Measurements from ENCODE around the gene NR6A1. TPM values are rescaled to one million over a fixed set of nuclear protein-coding genes. Genes with fewer than 3 reads are reported as not detected.

The NR6A1 gene
- total RNA-seq, 1 donor from 2014 or later, result 4.0 TPM

DNA sequence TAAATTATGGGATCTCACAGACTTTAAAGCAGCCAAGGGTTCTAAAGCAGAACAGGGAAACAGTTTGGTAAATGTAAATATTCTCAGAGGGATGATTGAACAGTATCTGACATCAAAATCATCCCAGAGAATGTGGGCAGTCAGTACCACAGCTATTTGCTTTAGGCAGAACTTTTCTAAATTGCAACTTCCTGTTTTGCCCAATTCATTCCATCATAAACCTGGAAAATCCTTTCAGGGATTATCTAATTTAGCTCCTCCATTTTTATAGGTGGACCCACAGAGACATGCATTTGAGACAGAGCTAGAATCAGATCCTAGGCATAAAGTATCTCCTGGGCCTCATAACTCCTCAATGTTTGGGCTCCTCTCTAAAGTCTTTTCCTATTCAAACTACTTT, 12.4 kb downstream of the NR6A1 start:
- H3K9me3 ChIP-seq, result no peaks in the 10 kb centered on the region
- H3K27me3 ChIP-seq, result peaks cover 16% of the 10 kb centered on the region

DNA sequence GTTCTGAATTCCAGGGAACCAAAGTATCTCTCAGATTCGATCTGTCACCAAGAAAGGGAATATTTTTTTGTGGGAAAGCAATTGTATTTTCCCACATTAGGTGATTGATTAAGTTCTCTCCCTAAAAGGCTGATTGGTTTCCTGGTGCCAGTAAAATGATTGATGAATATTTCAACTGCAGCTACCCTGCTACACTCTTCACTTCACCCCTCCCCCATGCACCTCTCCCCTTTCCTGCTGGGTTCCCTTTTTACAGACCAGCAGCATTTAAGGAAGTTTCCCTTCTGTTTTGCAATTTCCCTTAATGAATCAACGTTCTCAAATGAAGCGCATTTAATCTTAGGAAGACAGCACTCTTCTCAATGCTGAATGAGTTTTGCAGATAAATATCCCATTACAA, 13.1 kb downstream of the NR6A1 start:
- H3K27me3 ChIP-seq, result peaks cover 12% of the 10 kb centered on the region
- intact Hi-C loops (cut with DNase I), result no loop called here
- H3K4me1 ChIP-seq, result no peaks in the 10 kb centered on the region
- H3K4me3 ChIP-seq, result no peak overlapping the region
- ATAC-seq (peak; percentile 83), DNase-seq (no peak)
- H3K36me3 ChIP-seq, result no peaks in the 10 kb centered on the region
- no peaks in the 10 kb centered on the region for H3K9me3 ChIP-seq
- no peak overlapping the region for H3K27ac ChIP-seq
- TF ChIP-seq, protein P1, sequence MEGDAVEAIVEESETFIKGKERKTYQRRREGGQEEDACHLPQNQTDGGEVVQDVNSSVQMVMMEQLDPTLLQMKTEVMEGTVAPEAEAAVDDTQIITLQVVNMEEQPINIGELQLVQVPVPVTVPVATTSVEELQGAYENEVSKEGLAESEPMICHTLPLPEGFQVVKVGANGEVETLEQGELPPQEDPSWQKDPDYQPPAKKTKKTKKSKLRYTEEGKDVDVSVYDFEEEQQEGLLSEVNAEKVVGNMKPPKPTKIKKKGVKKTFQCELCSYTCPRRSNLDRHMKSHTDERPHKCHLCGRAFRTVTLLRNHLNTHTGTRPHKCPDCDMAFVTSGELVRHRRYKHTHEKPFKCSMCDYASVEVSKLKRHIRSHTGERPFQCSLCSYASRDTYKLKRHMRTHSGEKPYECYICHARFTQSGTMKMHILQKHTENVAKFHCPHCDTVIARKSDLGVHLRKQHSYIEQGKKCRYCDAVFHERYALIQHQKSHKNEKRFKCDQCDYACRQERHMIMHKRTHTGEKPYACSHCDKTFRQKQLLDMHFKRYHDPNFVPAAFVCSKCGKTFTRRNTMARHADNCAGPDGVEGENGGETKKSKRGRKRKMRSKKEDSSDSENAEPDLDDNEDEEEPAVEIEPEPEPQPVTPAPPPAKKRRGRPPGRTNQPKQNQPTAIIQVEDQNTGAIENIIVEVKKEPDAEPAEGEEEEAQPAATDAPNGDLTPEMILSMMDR (IDR thresholded peaks at IDR 0.05), result no peak

More for the DNA sequence above, 12.4 kb downstream of the NR6A1 start:
- intact Hi-C loops (cut with DNase I), result no loop called here
- Histone ChIP-seq H3K27ac (no peak overlapping the region), H3K4me1 (no peaks in the 10 kb centered on the region), H3K36me3 (no peaks in the 10 kb centered on the region), H3K4me3 (no peak overlapping the region)
- TF ChIP-seq, protein P1 (IDR thresholded peaks at IDR 0.05), result no peak
- DNase-seq, result no peak
- ATAC-seq, result no peak

DNA sequence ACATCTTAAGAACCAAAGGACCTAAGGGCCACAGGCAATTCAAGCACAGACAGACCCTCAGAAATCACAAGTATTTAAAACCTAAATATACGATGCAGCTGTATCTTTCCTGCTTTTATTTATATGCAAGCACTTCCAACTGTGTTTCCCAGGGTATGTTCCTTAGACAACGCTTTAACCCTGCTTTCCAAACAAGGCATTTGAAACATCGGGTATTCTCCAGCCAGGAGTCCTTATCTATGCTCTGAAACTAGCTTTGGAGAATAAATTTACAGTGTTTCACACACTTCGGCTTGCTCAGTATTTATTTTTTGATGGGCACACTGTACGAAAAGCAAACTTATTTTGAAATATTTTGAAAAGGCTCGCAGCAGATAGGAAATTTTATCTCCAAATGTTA, 13.5 kb downstream of the NR6A1 start:
- TF ChIP-seq, protein P1 (IDR thresholded peaks at IDR 0.05), result no peak
- intact Hi-C loops (cut with DNase I), result no loop called here
- H3K36me3 ChIP-seq, result no peaks in the 10 kb centered on the region
- no peak overlapping the region for H3K4me3 ChIP-seq
- peaks cover 8% of the 10 kb centered on the region for H3K27me3 ChIP-seq
- no peak overlapping the region for H3K27ac ChIP-seq
- H3K9me3 ChIP-seq, result no peaks in the 10 kb centered on the region
- H3K4me1 ChIP-seq, result no peaks in the 10 kb centered on the region
- no peak for ATAC-seq
- DNase-seq, result no peak

DNA sequence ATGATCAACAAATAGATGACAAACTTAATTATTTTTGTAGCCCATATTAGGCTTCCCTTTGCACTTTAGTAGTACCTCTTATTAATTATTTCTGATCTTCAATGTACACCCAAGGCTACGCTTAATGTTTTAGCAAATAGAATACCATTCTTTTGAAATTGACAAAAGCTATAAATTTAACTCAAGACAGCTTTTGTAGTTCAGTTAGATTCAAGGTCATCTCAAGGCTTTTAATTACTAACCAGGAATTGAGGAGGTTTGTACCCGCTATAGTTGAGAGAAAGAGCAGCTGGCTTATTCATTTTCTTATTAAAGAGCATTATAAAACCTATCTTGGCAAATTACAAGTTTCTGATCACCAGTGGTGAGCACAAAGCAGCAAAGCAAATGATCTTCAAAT, 15.1 kb downstream of the NR6A1 start:
- H3K4me3 ChIP-seq, result no peak overlapping the region
- peaks cover 6% of the 10 kb centered on the region for H3K27me3 ChIP-seq
- intact Hi-C loops (cut with DNase I), result no loop called here
- H3K9me3 ChIP-seq, result no peaks in the 10 kb centered on the region
- no peak overlapping the region for H3K27ac ChIP-seq
- DNase-seq (no peak), ATAC-seq (no peak)
- no peaks in the 10 kb centered on the region for H3K36me3 ChIP-seq
- H3K4me1 ChIP-seq, result no peaks in the 10 kb centered on the region
- TF ChIP-seq, protein P1 (IDR thresholded peaks at IDR 0.05), result no peak

DNA sequence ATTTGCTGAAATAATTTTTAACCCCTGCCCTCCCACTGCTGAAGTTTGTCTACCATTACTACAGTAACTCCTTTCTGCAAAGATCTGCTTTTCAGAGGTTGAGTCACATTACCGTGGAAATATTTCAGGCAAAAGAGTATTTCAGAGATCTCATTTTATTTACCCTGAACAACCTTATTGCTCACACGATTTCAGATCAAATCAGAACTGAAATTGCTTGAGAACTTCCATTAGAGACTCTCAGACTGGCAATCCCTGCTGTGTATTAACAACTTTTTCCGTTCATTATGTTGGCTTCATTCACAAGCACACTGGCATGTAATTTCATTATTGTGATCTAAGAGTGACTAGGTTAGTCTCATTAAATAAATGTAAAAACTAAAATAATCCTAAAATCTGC, 16.1 kb downstream of the NR6A1 start:
- Histone ChIP-seq H3K36me3 (no peaks in the 10 kb centered on the region), H3K27me3 (peaks cover 4% of the 10 kb centered on the region), H3K4me1 (no peaks in the 10 kb centered on the region), H3K4me3 (no peak overlapping the region), H3K9me3 (no peaks in the 10 kb centered on the region), H3K27ac (no peak overlapping the region)
- DNase-seq (no peak), ATAC-seq (no peak)
- intact Hi-C loops (cut with DNase I), result no loop called here
- TF ChIP-seq, protein P1 (IDR thresholded peaks at IDR 0.05), result no peak

DNA sequence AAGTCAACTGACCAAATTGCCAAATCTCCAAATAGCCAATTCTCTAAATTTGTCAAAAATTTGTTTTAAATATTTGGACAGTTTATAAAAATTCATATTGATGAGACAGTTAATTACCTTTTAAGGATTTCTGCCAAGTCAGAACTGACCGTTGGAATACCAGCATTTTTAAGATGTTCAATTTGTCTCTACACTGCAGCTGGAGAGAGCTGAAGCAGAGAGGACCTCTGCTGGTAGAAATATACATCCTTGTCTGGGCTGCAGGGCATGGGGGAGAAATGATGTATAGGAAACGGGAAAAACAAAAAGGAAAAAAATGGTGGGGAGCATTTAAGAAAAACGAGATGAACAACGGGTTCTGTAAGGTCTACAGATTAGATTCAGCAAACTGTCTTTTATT, 16.8 kb downstream of the NR6A1 start:
- DNase-seq (no peak), ATAC-seq (no peak)
- Histone ChIP-seq H3K27ac (no peak overlapping the region), H3K4me3 (no peak overlapping the region), H3K9me3 (no peaks in the 10 kb centered on the region), H3K36me3 (no peaks in the 10 kb centered on the region), H3K27me3 (no peaks in the 10 kb centered on the region), H3K4me1 (no peaks in the 10 kb centered on the region)
- intact Hi-C loops (cut with DNase I), result no loop called here
- TF ChIP-seq, protein P1 (IDR thresholded peaks at IDR 0.05), result peak; percentile 15

Data from upper lobe of right lung (tissue), 1 donor.